ENCODE results near the gene ACSM4. TPM values are rescaled to one million over a fixed set of nuclear protein-coding genes. Genes with fewer than 3 reads are reported as not detected.

The ACSM4 gene
- total RNA-seq (not detected in 2 replicates), polyA plus RNA-seq (not detected in 2 replicates)

- no peak within 1 kb of the TSS for H2AFZ ChIP-seq
- TF ChIP-seq EZH2phosphoT487 (IDR thresholded peaks at IDR 0.05; ENCODE audit: low read depth, severe bottlenecking, unreplicated experiment) (no peak), CTCF (IDR thresholded peaks at IDR 0.05; ENCODE audit: poor library complexity) (no peak), EZH2 (IDR thresholded peaks at IDR 0.05; ENCODE audit: borderline replicate concordance) (no peak)
- no peaks in the 10 kb centered on the region for H3K9me3 ChIP-seq (ENCODE audit: low read depth)
- H3K4me2 ChIP-seq: no peak within 1 kb of the TSS
- H3K27ac ChIP-seq: no peak within 1 kb of the TSS
- no peaks in the 10 kb centered on the region for H3K27me3 ChIP-seq
- H3K4me3 ChIP-seq: no peak within 1 kb of the TSS
- H3K36me3 ChIP-seq (replicated peaks; ENCODE audit: insufficient read depth, low read depth): no peaks in the 10 kb centered on the region
- WGBS (ENCODE audit: low lambda C conversion rate, missing lambda C conversion rate): 92% methylated on average over 3 of the region's 3 CpGs
- no peaks in the 10 kb centered on the region for H3K4me1 ChIP-seq (ENCODE audit: insufficient read depth)
- H3K9me2 ChIP-seq (replicated peaks; ENCODE audit: insufficient read depth): no peaks in the 10 kb centered on the region
- DNase-seq (ENCODE audit: low spot score): no peak
- H3K79me2 ChIP-seq: no peaks in the 10 kb centered on the region
- no peaks in the 10 kb centered on the region for H4K20me1 ChIP-seq (ENCODE audit: insufficient read depth, poor library complexity, severe bottlenecking)
Measured at GRCh38 chr12:7303772-7304171, at the start of gene ACSM4. Gene ACSM4, plus strand, starts transcription at chr12:7304072. Its CDS starts 260 bp downstream, at chr12:7304332.

DNA sequence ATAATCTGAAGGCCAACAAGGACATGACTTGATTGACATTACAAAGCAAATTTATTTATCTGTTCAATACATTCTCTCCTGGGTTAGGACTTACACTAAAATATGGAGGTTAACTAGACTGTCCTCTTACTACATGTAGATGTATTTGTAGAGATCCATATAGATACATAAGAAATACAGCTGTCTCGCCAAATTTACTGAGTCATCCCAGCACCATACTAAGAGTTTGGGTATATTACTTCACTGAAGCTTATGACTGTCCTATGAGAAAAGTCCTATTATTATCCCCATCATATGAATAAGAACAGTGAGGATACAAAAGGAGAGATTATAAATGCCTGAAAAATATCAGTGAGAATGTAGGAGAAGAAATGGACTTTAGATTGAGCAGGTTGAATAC lies 44.8 kb upstream of the ACSM4 start:
- 100% methylated on average over 1 of the region's 1 CpG for WGBS (ENCODE audit: low lambda C conversion rate, missing lambda C conversion rate)
- Histone ChIP-seq H4K20me1 (ENCODE audit: insufficient read depth, poor library complexity, severe bottlenecking) (no peaks in the 10 kb centered on the region), H3K36me3 (replicated peaks; ENCODE audit: insufficient read depth, low read depth) (no peaks in the 10 kb centered on the region), H3K4me1 (ENCODE audit: insufficient read depth) (no peaks in the 10 kb centered on the region), H3K27ac (no peak overlapping the region), H3K9me3 (ENCODE audit: low read depth) (no peaks in the 10 kb centered on the region), H3K4me2 (no peak overlapping the region), H3K27me3 (peaks cover 5% of the 10 kb centered on the region), H3K9me2 (replicated peaks; ENCODE audit: insufficient read depth) (no peaks in the 10 kb centered on the region), H2AFZ (no peak overlapping the region), H3K79me2 (no peaks in the 10 kb centered on the region), H3K4me3 (no peak overlapping the region)
- TF ChIP-seq EZH2 (IDR thresholded peaks at IDR 0.05; ENCODE audit: borderline replicate concordance) (no peak), EZH2phosphoT487 (IDR thresholded peaks at IDR 0.05; ENCODE audit: low read depth, severe bottlenecking, unreplicated experiment) (no peak), CTCF (IDR thresholded peaks at IDR 0.05; ENCODE audit: poor library complexity) (no peak)
- DNase-seq (ENCODE audit: low spot score): no peak

GRCh38 chr12:7264538-7264937 lies 39.3 kb upstream of the ACSM4 start:
- TF ChIP-seq EZH2 (IDR thresholded peaks at IDR 0.05; ENCODE audit: borderline replicate concordance) (no peak), EZH2phosphoT487 (IDR thresholded peaks at IDR 0.05; ENCODE audit: low read depth, severe bottlenecking, unreplicated experiment) (no peak), CTCF (IDR thresholded peaks at IDR 0.05; ENCODE audit: poor library complexity) (no peak)
- no peaks in the 10 kb centered on the region for H4K20me1 ChIP-seq (ENCODE audit: insufficient read depth, poor library complexity, severe bottlenecking)
- H3K9me2 ChIP-seq (replicated peaks; ENCODE audit: insufficient read depth): no peaks in the 10 kb centered on the region
- no peak overlapping the region for H3K27ac ChIP-seq
- no peak overlapping the region for H2AFZ ChIP-seq
- no peaks in the 10 kb centered on the region for H3K36me3 ChIP-seq (replicated peaks; ENCODE audit: insufficient read depth, low read depth)
- H3K4me1 ChIP-seq (ENCODE audit: insufficient read depth): no peaks in the 10 kb centered on the region
- H3K4me2 ChIP-seq: no peak overlapping the region
- H3K4me3 ChIP-seq: no peak overlapping the region
- H3K9me3 ChIP-seq (ENCODE audit: low read depth): no peaks in the 10 kb centered on the region
- no peak for DNase-seq (ENCODE audit: low spot score)
- peaks cover 5% of the 10 kb centered on the region for H3K27me3 ChIP-seq
- H3K79me2 ChIP-seq: no peaks in the 10 kb centered on the region

DNA sequence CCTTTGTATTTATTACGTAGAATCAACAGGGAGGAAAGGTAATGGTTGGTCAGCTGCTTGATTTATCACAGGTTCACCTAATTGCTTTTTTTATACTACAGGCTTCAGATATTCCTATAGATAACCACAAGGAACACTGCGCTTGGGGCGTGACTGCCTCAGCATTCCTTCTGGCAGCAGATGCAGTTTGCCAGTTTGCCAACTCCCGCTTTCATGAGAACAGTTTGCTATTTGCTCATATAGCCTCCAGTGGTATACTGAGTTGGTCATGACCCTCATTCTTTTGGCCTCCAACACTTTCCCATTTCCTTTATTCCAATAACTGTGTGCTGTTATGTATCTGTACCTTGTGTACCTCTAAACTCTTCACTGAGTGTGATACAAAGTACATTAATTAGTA lies 38.6 kb upstream of the ACSM4 start:
- Histone ChIP-seq H3K9me2 (replicated peaks; ENCODE audit: insufficient read depth) (no peaks in the 10 kb centered on the region), H3K36me3 (replicated peaks; ENCODE audit: insufficient read depth, low read depth) (no peaks in the 10 kb centered on the region), H2AFZ (no peak overlapping the region), H3K4me1 (ENCODE audit: insufficient read depth) (no peaks in the 10 kb centered on the region), H3K79me2 (no peaks in the 10 kb centered on the region), H3K27ac (no peak overlapping the region), H3K27me3 (peaks cover 5% of the 10 kb centered on the region), H3K9me3 (ENCODE audit: low read depth) (no peaks in the 10 kb centered on the region), H3K4me3 (no peak overlapping the region), H3K4me2 (no peak overlapping the region), H4K20me1 (ENCODE audit: insufficient read depth, poor library complexity, severe bottlenecking) (no peaks in the 10 kb centered on the region)
- TF ChIP-seq CTCF (IDR thresholded peaks at IDR 0.05; ENCODE audit: poor library complexity) (no peak), EZH2 (IDR thresholded peaks at IDR 0.05; ENCODE audit: borderline replicate concordance) (no peak), EZH2phosphoT487 (IDR thresholded peaks at IDR 0.05; ENCODE audit: low read depth, severe bottlenecking, unreplicated experiment) (no peak)
- no peak for DNase-seq (ENCODE audit: low spot score)
- 95% methylated on average over 4 of the region's 4 CpGs for WGBS (ENCODE audit: low lambda C conversion rate, missing lambda C conversion rate)

All from hepatocyte (in vitro differentiated cells).